ENCODE measurements around the gene F2RL1.
"Not testable (repeated sequence)": the region's sequence is repeated elsewhere in the genome, so short reads cannot be mapped to it uniquely, and the experiment has no call there.

The F2RL1 gene

DNA sequence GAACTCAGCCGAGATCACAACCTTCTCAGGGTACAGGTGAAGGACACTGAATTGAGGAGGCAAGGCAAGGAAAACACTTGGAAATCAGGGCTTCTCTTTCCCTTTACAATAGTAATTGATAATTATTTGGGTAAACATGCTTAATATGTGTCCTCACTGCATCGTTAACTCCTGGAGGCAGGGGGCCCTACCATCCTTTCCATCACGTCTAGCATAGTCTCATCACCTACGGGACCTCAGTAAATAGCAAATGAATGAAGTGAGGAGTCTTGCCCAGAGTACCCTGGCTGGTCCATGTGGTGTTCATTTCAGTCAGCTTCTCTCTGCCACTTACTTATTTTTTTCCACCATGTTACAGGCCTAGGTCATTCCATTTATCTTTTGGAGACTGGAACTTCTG is 2.3 kb downstream of the F2RL1 start:
- ATAC-seq = no peak
- TF ChIP-seq SNAI2 (CRISPR knock-in tag; IDR thresholded peaks at IDR 0.05) (no peak), ZFP30 (CRISPR knock-in tag; IDR thresholded peaks at IDR 0.05) (no peak), PPARA (CRISPR knock-in tag; IDR thresholded peaks at IDR 0.05; ENCODE audit: borderline replicate concordance) (no peak), TCF4 (CRISPR knock-in tag; IDR thresholded peaks at IDR 0.05; ENCODE audit: borderline replicate concordance) (no peak), ZNF8 (CRISPR knock-in tag; IDR thresholded peaks at IDR 0.05) (no peak), ZFP3 (CRISPR knock-in tag; IDR thresholded peaks at IDR 0.05) (no peak), BACH2 (CRISPR knock-in tag; IDR thresholded peaks at IDR 0.05; ENCODE audit: borderline replicate concordance) (no peak), ESRRG (CRISPR knock-in tag; IDR thresholded peaks at IDR 0.05) (no peak), RARB (CRISPR knock-in tag; IDR thresholded peaks at IDR 0.05) (no peak), ZC3H10 (CRISPR knock-in tag; IDR thresholded peaks at IDR 0.05) (no peak), ARNTL (CRISPR knock-in tag; IDR thresholded peaks at IDR 0.05; ENCODE audit: borderline replicate concordance, low read depth) (no peak)
- TF ChIP-seq, protein P1, sequence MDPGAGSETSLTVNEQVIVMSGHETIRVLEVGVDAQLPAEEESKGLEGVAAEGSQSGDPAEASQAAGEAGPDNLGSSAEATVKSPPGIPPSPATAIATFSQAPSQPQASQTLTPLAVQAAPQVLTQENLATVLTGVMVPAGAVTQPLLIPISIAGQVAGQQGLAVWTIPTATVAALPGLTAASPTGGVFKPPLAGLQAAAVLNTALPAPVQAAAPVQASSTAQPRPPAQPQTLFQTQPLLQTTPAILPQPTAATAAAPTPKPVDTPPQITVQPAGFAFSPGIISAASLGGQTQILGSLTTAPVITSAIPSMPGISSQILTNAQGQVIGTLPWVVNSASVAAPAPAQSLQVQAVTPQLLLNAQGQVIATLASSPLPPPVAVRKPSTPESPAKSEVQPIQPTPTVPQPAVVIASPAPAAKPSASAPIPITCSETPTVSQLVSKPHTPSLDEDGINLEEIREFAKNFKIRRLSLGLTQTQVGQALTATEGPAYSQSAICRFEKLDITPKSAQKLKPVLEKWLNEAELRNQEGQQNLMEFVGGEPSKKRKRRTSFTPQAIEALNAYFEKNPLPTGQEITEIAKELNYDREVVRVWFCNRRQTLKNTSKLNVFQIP (CRISPR knock-in tag; IDR thresholded peaks at IDR 0.05; ENCODE audit: borderline replicate concordance, low read depth) = no peak
- TF ChIP-seq, protein P2, sequence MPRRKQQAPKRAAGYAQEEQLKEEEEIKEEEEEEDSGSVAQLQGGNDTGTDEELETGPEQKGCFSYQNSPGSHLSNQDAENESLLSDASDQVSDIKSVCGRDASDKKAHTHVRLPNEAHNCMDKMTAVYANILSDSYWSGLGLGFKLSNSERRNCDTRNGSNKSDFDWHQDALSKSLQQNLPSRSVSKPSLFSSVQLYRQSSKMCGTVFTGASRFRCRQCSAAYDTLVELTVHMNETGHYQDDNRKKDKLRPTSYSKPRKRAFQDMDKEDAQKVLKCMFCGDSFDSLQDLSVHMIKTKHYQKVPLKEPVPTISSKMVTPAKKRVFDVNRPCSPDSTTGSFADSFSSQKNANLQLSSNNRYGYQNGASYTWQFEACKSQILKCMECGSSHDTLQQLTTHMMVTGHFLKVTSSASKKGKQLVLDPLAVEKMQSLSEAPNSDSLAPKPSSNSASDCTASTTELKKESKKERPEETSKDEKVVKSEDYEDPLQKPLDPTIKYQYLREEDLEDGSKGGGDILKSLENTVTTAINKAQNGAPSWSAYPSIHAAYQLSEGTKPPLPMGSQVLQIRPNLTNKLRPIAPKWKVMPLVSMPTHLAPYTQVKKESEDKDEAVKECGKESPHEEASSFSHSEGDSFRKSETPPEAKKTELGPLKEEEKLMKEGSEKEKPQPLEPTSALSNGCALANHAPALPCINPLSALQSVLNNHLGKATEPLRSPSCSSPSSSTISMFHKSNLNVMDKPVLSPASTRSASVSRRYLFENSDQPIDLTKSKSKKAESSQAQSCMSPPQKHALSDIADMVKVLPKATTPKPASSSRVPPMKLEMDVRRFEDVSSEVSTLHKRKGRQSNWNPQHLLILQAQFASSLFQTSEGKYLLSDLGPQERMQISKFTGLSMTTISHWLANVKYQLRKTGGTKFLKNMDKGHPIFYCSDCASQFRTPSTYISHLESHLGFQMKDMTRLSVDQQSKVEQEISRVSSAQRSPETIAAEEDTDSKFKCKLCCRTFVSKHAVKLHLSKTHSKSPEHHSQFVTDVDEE (CRISPR knock-in tag; IDR thresholded peaks at IDR 0.05) = no peak
- TF ChIP-seq, protein P3, sequence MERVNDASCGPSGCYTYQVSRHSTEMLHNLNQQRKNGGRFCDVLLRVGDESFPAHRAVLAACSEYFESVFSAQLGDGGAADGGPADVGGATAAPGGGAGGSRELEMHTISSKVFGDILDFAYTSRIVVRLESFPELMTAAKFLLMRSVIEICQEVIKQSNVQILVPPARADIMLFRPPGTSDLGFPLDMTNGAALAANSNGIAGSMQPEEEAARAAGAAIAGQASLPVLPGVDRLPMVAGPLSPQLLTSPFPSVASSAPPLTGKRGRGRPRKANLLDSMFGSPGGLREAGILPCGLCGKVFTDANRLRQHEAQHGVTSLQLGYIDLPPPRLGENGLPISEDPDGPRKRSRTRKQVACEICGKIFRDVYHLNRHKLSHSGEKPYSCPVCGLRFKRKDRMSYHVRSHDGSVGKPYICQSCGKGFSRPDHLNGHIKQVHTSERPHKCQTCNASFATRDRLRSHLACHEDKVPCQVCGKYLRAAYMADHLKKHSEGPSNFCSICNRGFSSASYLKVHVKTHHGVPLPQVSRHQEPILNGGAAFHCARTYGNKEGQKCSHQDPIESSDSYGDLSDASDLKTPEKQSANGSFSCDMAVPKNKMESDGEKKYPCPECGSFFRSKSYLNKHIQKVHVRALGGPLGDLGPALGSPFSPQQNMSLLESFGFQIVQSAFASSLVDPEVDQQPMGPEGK (CRISPR knock-in tag; IDR thresholded peaks at IDR 0.05; ENCODE audit: borderline replicate concordance) = no peak

DNA sequence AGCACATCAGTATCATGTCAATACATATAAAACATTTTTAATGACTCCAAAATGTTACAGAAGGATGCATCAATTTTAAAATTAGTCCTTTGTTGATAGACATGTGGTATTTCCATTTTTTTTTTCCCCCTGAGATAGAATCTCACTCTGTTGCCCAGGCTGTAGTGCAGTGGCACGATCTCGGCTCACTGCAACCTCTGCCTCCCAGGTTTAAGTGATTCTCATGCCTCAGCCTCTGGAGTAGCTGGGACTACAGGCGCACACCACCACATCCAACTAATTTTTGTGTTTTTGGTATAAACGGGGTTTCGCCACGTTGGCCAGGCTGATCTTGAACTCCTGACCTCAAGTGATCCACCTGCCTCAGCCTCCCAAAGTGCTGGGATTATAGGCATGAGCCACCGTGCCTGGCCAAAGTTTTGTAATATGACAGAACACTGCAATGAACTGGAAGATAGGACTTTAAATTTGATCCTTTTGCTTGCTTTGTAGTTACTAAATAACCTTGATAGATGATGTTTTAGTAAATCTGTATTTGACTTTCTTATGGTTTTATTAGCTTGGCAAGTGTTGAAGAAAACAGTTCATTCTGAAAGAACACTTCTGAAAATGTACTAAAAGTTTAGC is 3.4 kb downstream of the F2RL1 start:
- not testable (repeated sequence) for ATAC-seq

DNA sequence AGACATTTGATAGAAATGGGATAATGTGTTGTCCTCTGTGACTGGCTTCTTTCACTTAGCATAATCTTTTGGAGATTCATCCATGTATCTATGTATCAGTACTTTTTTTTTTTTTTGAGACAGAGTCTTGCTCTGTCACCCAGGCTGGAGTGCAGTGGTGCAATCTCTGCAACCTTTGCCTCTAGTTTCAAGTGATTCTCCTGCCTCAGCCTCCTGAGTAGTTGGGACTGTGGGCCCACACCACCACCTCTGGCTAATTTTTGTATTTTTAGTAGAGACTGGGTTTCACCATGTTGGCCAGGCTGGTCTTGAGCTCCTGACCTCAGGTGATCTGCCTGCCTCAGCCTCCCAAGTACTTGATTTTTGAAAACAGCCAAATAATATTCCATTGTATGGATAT is 7.6 kb downstream of the F2RL1 start:
- not testable (repeated sequence) for ATAC-seq

DNA sequence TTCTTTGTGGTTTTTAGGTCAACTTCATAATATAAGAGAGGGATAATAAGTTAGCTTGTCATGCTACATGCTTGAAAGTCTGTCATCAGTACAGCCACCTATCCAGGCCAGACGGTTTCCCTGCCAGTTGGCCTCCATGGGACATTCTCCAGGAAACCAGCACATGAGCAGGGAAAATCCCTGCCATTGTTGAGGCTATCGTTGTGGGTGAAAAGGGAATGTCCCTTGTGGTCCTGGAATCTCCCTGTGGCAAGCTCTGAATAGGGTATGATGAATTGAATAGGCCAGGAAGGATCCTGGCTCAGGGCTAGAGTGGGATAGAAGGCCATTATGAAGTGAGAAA is 12.3 kb downstream of the F2RL1 start:
- TF ChIP-seq GLIS3 (CRISPR knock-in tag; IDR thresholded peaks at IDR 0.05) = no peak
- peak; percentile 80 for ATAC-seq

DNA sequence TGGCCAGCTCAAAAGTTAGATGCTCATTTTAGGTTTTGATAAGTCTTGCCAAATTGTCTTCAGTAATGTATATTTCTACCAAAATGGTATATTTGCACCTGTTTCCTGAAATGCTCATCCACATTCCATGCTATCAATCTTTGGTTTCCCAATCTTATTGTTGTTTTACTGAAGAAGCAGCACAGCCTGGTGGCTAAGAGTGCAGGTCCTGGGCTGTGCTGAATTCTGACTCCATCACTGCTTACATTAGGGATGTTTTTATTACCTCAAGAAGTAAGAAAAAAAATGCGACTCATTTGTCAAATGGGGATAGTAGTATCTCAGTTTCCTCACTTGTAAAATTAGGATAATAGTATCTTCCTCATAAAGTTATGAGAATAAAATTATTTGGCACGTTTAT is 17.4 kb downstream of the F2RL1 start:
- ATAC-seq = peak; percentile 26; the same call in 1 of the 3 replicates
- TF ChIP-seq, protein P2 (CRISPR knock-in tag; IDR thresholded peaks at IDR 0.05) = no peak
- TF ChIP-seq RARB (CRISPR knock-in tag; IDR thresholded peaks at IDR 0.05) = no peak
- TF ChIP-seq, protein P4, sequence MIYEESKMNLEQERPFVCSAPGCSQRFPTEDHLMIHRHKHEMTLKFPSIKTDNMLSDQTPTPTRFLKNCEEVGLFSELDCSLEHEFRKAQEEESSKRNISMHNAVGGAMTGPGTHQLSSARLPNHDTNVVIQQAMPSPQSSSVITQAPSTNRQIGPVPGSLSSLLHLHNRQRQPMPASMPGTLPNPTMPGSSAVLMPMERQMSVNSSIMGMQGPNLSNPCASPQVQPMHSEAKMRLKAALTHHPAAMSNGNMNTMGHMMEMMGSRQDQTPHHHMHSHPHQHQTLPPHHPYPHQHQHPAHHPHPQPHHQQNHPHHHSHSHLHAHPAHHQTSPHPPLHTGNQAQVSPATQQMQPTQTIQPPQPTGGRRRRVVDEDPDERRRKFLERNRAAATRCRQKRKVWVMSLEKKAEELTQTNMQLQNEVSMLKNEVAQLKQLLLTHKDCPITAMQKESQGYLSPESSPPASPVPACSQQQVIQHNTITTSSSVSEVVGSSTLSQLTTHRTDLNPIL (CRISPR knock-in tag; IDR thresholded peaks at IDR 0.05; ENCODE audit: low read depth) = no peak
- TF ChIP-seq SNAI2 (CRISPR knock-in tag; IDR thresholded peaks at IDR 0.05) = no peak
- no peak for TF ChIP-seq PPARA (CRISPR knock-in tag; IDR thresholded peaks at IDR 0.05; ENCODE audit: borderline replicate concordance)
- TF ChIP-seq TOX (CRISPR knock-in tag; IDR thresholded peaks at IDR 0.05; ENCODE audit: borderline replicate concordance) = no peak
- TF ChIP-seq ARNTL (CRISPR knock-in tag; IDR thresholded peaks at IDR 0.05; ENCODE audit: borderline replicate concordance, low read depth) = no peak
- TF ChIP-seq, protein P1 (CRISPR knock-in tag; IDR thresholded peaks at IDR 0.05; ENCODE audit: borderline replicate concordance, low read depth) = no peak
- TF ChIP-seq CSDC2 (CRISPR knock-in tag; IDR thresholded peaks at IDR 0.05) = no peak
- no peak for TF ChIP-seq OSR1 (CRISPR knock-in tag; IDR thresholded peaks at IDR 0.05)
- TF ChIP-seq BACH2 (CRISPR knock-in tag; IDR thresholded peaks at IDR 0.05; ENCODE audit: borderline replicate concordance) = no peak
- TF ChIP-seq TCF4 (CRISPR knock-in tag; IDR thresholded peaks at IDR 0.05; ENCODE audit: borderline replicate concordance) = no peak
- no peak for TF ChIP-seq ISL1 (CRISPR knock-in tag; IDR thresholded peaks at IDR 0.05)
- no peak for TF ChIP-seq ZNF565 (CRISPR knock-in tag; conservative IDR thresholded peaks at IDR 0.05; ENCODE audit: low read depth)
- TF ChIP-seq ESRRG (CRISPR knock-in tag; IDR thresholded peaks at IDR 0.05) = no peak
- no peak for TF ChIP-seq ZNF8 (CRISPR knock-in tag; IDR thresholded peaks at IDR 0.05)
- no peak for TF ChIP-seq ZFP30 (CRISPR knock-in tag; IDR thresholded peaks at IDR 0.05)
